Neural cell (in vitro differentiated cells): ENCODE measurements around the gene POC5. TPM values are rescaled to one million over a fixed set of nuclear protein-coding genes. Genes with fewer than 3 reads are reported as not detected.

Source experiments
- H2AFZ ChIP-seq: fragments of 200-600, 300-800 bp; sonication (generic), shearing (Covaris generic); 2 replicates; pipeline ENCODE4 v1.6.0; 2014; ENCODE audit warnings: low read depth, mild to moderate bottlenecking, antibody characterized with exemption, low read length, moderate library complexity
- H3F3A ChIP-seq: fragments of 200-600 bp; shearing (Covaris generic); 2 replicates; pipeline ENCODE4 v1.6.1; 2016; ENCODE audit warnings: mild to moderate bottlenecking, moderate library complexity, mixed read lengths, antibody characterized with exemption, low read length; ENCODE audit not compliant: insufficient read depth, poor library complexity, severe bottlenecking
- H3K27ac ChIP-seq: fragments of 200-600, 300-800 bp; sonication (generic), shearing (Covaris generic); 2 replicates; pipeline ENCODE4 v1.5.1; 2014; ENCODE audit warnings: mild to moderate bottlenecking, low read length, moderate library complexity
- H3K27me3 ChIP-seq: fragments of 300-800, 200-600 bp; sonication (generic), shearing (Covaris generic); 2 replicates; pipeline ENCODE4 v1.6.0; 2014; ENCODE audit warnings: mild to moderate bottlenecking, low read depth, low read length, moderate library complexity; ENCODE audit not compliant: insufficient read depth
- H3K36me3 ChIP-seq: fragments of 300-800, 200-600 bp; sonication (generic), shearing (Covaris generic); 2 replicates; pipeline ENCODE4 v1.5.1; 2014; ENCODE audit warnings: mild to moderate bottlenecking, antibody characterized with exemption, low read length, moderate library complexity; ENCODE audit not compliant: insufficient read depth
- H3K4me2 ChIP-seq: fragments of 300-800, 200-600 bp; sonication (generic), shearing (Covaris generic); 2 replicates; pipeline ENCODE4 v1.6.0; 2014; ENCODE audit warnings: mild to moderate bottlenecking, low read length
- H3K4me3 ChIP-seq: fragments of 300-800, 200-600 bp; sonication (generic), shearing (Covaris generic); 2 replicates; pipeline ENCODE4 v1.5.1; 2014; ENCODE audit warnings: mild to moderate bottlenecking, low read length, moderate library complexity
- H3K79me2 ChIP-seq: fragments of 200-600 bp; shearing (Covaris generic); replicated peaks from 2 replicates; pipeline ENCODE4 v1.6.0; 2014; ENCODE audit warnings: mild to moderate bottlenecking, low read length, moderate library complexity; ENCODE audit not compliant: insufficient read depth
- H3K9ac ChIP-seq: fragments of 300-800, 200-600 bp; sonication (generic), shearing (Covaris generic); 2 replicates; pipeline ENCODE4 v1.6.1; 2016; ENCODE audit warnings: mild to moderate bottlenecking, low read length, mixed read lengths
- H3K9me2 ChIP-seq: fragments of 200-600 bp; shearing (Covaris generic); 2 replicates; pipeline ENCODE4 v1.6.1; 2016; ENCODE audit warnings: mild to moderate bottlenecking, low read length, mixed read lengths; ENCODE audit not compliant: insufficient read depth
- H3K9me3 ChIP-seq: fragments of 200-600, 300-800 bp; sonication (generic), shearing (Covaris generic); 2 replicates; pipeline ENCODE4 v1.6.1; 2016; ENCODE audit warnings: mild to moderate bottlenecking, mixed run types, low read length, moderate library complexity, mixed read lengths
- H4K20me1 ChIP-seq: fragments of 200-600 bp; shearing (Covaris generic); 2 replicates; pipeline ENCODE4 v1.6.1; 2016; ENCODE audit warnings: mild to moderate bottlenecking, mixed run types; ENCODE audit not compliant: insufficient read depth
- EP300 ChIP-seq: fragments of 450-650 bp; conservative IDR thresholded peaks from 2 replicates; pipeline ENCODE4 v1.6.1; 2014; ENCODE audit warnings: antibody characterized with exemption, mild to moderate bottlenecking, moderate library complexity; ENCODE audit not compliant: poor library complexity, severe bottlenecking
- EZH2 ChIP-seq: fragments of 200-600, 300-800 bp; shearing (Covaris generic), sonication (generic); IDR thresholded peaks from 2 replicates; pipeline ENCODE4 v1.6.1; 2014; ENCODE audit warnings: antibody characterized with exemption, low read length, borderline replicate concordance, mild to moderate bottlenecking; ENCODE audit not compliant: insufficient read depth, poor library complexity, severe bottlenecking
- MXI1 ChIP-seq: fragments of 450-650 bp; conservative IDR thresholded peaks from 2 replicates; pipeline ENCODE4 v1.6.1; 2014; ENCODE audit warnings: antibody characterized with exemption, mild to moderate bottlenecking; ENCODE audit not compliant: poor library complexity, severe bottlenecking
- POLR2AphosphoS5 ChIP-seq: IDR thresholded peaks from 2 replicates; pipeline ENCODE4 v1.6.1; 2012
- RAD21 ChIP-seq: fragments of 450-650 bp; conservative IDR thresholded peaks from 2 replicates; pipeline ENCODE4 v1.6.1; 2014; ENCODE audit warnings: antibody characterized with exemption, mild to moderate bottlenecking, moderate library complexity
- SMC3 ChIP-seq: fragments of 450-650 bp; conservative IDR thresholded peaks from 2 replicates; pipeline ENCODE4 v1.6.1; 2014; ENCODE audit warnings: antibody characterized with exemption, mild to moderate bottlenecking, moderate library complexity; ENCODE audit not compliant: poor library complexity
- TAF1 ChIP-seq: IDR thresholded peaks from 2 replicates; pipeline ENCODE4 v1.6.1; 2012; ENCODE audit warnings: low read depth
- polyA plus RNA-seq: library from polyadenylated mRNA; depleted of rRNA; stranded (reverse); fragments of >200 nt; gene quantifications from 2 replicates; pipeline ENCODE4 v1.2.3, GENCODE V29; 2014
- TF ChIP-seq, protein P1 (sequence below): IDR thresholded peaks from 2 replicates; pipeline ENCODE4 v1.6.1; 2012; ENCODE audit warnings: borderline replicate concordance
- TF ChIP-seq, protein P2 (sequence below): fragments of 450-650 bp; IDR thresholded peaks from 2 replicates; pipeline ENCODE4 v1.5.1; 2014; ENCODE audit warnings: antibody characterized with exemption, mild to moderate bottlenecking, moderate library complexity; ENCODE audit not compliant: poor library complexity, severe bottlenecking

Gene POC5
- polyA plus RNA-seq, 1 donor from 2014 or later: 36.1 TPM

DNA sequence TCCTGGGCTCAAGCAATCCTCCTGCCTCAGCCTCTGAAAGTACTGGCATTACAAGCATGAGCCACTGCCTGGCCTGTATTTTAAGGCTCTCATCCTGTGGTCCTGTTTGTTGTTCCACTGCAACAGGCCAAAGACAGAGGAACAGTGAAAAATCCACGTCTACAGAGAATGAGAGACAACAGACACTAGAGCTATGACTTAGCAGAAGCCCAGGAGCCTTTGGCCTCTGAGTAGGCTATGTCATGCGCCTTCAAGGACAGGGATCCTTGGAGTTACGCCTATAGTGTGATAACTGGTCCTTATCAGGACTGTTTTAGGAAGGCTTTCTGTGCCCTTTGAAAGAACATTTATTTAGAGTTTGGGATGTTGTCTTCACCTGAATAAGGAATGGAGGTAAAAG, 10.5 kb downstream of the POC5 start:
- Histone ChIP-seq H3K4me2 (no peak overlapping the region), H2AFZ (no peak overlapping the region), H3K4me3 (no peak overlapping the region), H3K79me2 (no peaks in the 10 kb centered on the region), H3K9ac (no peak overlapping the region), H3F3A (no peaks in the 10 kb centered on the region), H3K9me2 (no peaks in the 10 kb centered on the region), H3K27me3 (no peaks in the 10 kb centered on the region), H3K27ac (no peak overlapping the region), H3K9me3 (no peaks in the 10 kb centered on the region), H4K20me1 (no peaks in the 10 kb centered on the region), H3K36me3 (no peaks in the 10 kb centered on the region)
- no peak for TF ChIP-seq POLR2AphosphoS5
- TF ChIP-seq, protein P1, sequence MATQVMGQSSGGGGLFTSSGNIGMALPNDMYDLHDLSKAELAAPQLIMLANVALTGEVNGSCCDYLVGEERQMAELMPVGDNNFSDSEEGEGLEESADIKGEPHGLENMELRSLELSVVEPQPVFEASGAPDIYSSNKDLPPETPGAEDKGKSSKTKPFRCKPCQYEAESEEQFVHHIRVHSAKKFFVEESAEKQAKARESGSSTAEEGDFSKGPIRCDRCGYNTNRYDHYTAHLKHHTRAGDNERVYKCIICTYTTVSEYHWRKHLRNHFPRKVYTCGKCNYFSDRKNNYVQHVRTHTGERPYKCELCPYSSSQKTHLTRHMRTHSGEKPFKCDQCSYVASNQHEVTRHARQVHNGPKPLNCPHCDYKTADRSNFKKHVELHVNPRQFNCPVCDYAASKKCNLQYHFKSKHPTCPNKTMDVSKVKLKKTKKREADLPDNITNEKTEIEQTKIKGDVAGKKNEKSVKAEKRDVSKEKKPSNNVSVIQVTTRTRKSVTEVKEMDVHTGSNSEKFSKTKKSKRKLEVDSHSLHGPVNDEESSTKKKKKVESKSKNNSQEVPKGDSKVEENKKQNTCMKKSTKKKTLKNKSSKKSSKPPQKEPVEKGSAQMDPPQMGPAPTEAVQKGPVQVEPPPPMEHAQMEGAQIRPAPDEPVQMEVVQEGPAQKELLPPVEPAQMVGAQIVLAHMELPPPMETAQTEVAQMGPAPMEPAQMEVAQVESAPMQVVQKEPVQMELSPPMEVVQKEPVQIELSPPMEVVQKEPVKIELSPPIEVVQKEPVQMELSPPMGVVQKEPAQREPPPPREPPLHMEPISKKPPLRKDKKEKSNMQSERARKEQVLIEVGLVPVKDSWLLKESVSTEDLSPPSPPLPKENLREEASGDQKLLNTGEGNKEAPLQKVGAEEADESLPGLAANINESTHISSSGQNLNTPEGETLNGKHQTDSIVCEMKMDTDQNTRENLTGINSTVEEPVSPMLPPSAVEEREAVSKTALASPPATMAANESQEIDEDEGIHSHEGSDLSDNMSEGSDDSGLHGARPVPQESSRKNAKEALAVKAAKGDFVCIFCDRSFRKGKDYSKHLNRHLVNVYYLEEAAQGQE: no peak
- TF ChIP-seq TAF1: no peak
- no peak for TF ChIP-seq RAD21
- no peak for TF ChIP-seq MXI1
- TF ChIP-seq EZH2: no peak
- TF ChIP-seq EP300: no peak
- TF ChIP-seq SMC3: no peak
- TF ChIP-seq, protein P2, sequence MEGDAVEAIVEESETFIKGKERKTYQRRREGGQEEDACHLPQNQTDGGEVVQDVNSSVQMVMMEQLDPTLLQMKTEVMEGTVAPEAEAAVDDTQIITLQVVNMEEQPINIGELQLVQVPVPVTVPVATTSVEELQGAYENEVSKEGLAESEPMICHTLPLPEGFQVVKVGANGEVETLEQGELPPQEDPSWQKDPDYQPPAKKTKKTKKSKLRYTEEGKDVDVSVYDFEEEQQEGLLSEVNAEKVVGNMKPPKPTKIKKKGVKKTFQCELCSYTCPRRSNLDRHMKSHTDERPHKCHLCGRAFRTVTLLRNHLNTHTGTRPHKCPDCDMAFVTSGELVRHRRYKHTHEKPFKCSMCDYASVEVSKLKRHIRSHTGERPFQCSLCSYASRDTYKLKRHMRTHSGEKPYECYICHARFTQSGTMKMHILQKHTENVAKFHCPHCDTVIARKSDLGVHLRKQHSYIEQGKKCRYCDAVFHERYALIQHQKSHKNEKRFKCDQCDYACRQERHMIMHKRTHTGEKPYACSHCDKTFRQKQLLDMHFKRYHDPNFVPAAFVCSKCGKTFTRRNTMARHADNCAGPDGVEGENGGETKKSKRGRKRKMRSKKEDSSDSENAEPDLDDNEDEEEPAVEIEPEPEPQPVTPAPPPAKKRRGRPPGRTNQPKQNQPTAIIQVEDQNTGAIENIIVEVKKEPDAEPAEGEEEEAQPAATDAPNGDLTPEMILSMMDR: no peak

GRCh38 chr5:75706016-75706415, 11.2 kb downstream of the POC5 start:
- no peaks in the 10 kb centered on the region for H3K36me3 ChIP-seq
- H3K4me3 ChIP-seq: no peak overlapping the region
- H3K27me3 ChIP-seq: no peaks in the 10 kb centered on the region
- no peak overlapping the region for H3K4me2 ChIP-seq
- no peaks in the 10 kb centered on the region for H3F3A ChIP-seq
- H3K79me2 ChIP-seq: no peaks in the 10 kb centered on the region
- H3K27ac ChIP-seq: no peak overlapping the region
- H3K9me2 ChIP-seq: no peaks in the 10 kb centered on the region
- no peak overlapping the region for H2AFZ ChIP-seq
- no peaks in the 10 kb centered on the region for H4K20me1 ChIP-seq
- no peak overlapping the region for H3K9ac ChIP-seq
- TF ChIP-seq SMC3 (no peak), EZH2 (no peak), MXI1 (no peak)
- TF ChIP-seq, protein P2: no peak
- H3K9me3 ChIP-seq: no peaks in the 10 kb centered on the region
